ENCODE results near the gene FAM98A.

Gene FAM98A

GRCh38 chr2:33599175-33599942 lies at the start of gene FAM98A:
TSS of gene FAM98A (minus strand) at chr2:33599299. CDS start at chr2:33599221, 78 bp downstream.
- peak; percentile 97 to 98 (median 98) for DNase-seq (ENCODE audit: low read depth in 3 of 3, low spot score in 1 of 3)

GRCh38 chr2:33645861-33646260 lies 46.8 kb upstream of the FAM98A start:
- no peak for DNase-seq (ENCODE audit: low read depth in 3 of 3, low spot score in 1 of 3)

GRCh38 chr2:33644215-33644614 lies 45.1 kb upstream of the FAM98A start:
- no peak for DNase-seq (ENCODE audit: low read depth in 3 of 3, low spot score in 1 of 3)

GRCh38 chr2:33636001-33636400 lies 36.9 kb upstream of the FAM98A start:
- DNase-seq (ENCODE audit: low read depth in 3 of 3, low spot score in 1 of 3), result no peak

- no peak for DNase-seq (ENCODE audit: low read depth in 3 of 3, low spot score in 1 of 3)
Measured at GRCh38 chr2:33634261-33634910, 35.3 kb upstream of the FAM98A start.

- DNase-seq (ENCODE audit: low read depth in 3 of 3, low spot score in 1 of 3), result no peak
Measured at GRCh38 chr2:33633315-33633714, 34.2 kb upstream of the FAM98A start.

GRCh38 chr2:33632831-33633230 lies 33.7 kb upstream of the FAM98A start:
- DNase-seq (ENCODE audit: low read depth in 3 of 3, low spot score in 1 of 3), result no peak

- no peak for DNase-seq (ENCODE audit: low read depth in 3 of 3, low spot score in 1 of 3)
Measured at GRCh38 chr2:33628031-33628827, 29.1 kb upstream of the FAM98A start.

GRCh38 chr2:33619028-33619427 lies 19.9 kb upstream of the FAM98A start:
- DNase-seq (ENCODE audit: low read depth in 3 of 3, low spot score in 1 of 3), result no peak

GRCh38 chr2:33617989-33618388 lies 18.9 kb upstream of the FAM98A start:
- no peak for DNase-seq (ENCODE audit: low read depth in 3 of 3, low spot score in 1 of 3)

GRCh38 chr2:33617401-33617800 lies 18.3 kb upstream of the FAM98A start:
- DNase-seq (ENCODE audit: low read depth in 3 of 3, low spot score in 1 of 3), result no peak

- no peak for DNase-seq (ENCODE audit: low read depth in 3 of 3, low spot score in 1 of 3)
Measured at GRCh38 chr2:33616873-33617272, 17.8 kb upstream of the FAM98A start.

GRCh38 chr2:33614190-33614589 lies 15.1 kb upstream of the FAM98A start:
- DNase-seq (ENCODE audit: low read depth in 3 of 3, low spot score in 1 of 3), result no peak

GRCh38 chr2:33607905-33608304 lies 8.8 kb upstream of the FAM98A start:
- no peak for DNase-seq (ENCODE audit: low read depth in 3 of 3, low spot score in 1 of 3)

- DNase-seq (ENCODE audit: low read depth in 3 of 3, low spot score in 1 of 3), result no peak
Measured at GRCh38 chr2:33607251-33607721, 8.2 kb upstream of the FAM98A start.

- no peak for DNase-seq (ENCODE audit: low read depth in 3 of 3, low spot score in 1 of 3)
Measured at GRCh38 chr2:33606622-33607021, 7.5 kb upstream of the FAM98A start.

GRCh38 chr2:33606100-33606499 lies 7.0 kb upstream of the FAM98A start:
- no peak for DNase-seq (ENCODE audit: low read depth in 3 of 3, low spot score in 1 of 3)

- DNase-seq (ENCODE audit: low read depth in 3 of 3, low spot score in 1 of 3), result no peak
Measured at GRCh38 chr2:33605056-33605455, 6.0 kb upstream of the FAM98A start.

GRCh38 chr2:33603416-33603815 lies 4.3 kb upstream of the FAM98A start:
- no peak for DNase-seq (ENCODE audit: low read depth in 3 of 3, low spot score in 1 of 3)

- DNase-seq (ENCODE audit: low read depth in 3 of 3, low spot score in 1 of 3), result no peak
Measured at GRCh38 chr2:33602201-33602830, 3.2 kb upstream of the FAM98A start.

GRCh38 chr2:33599943-33600192 lies 769 bp upstream of the FAM98A start:
- no peak for DNase-seq (ENCODE audit: low read depth in 3 of 3, low spot score in 1 of 3)
